D721Med (cell line): Measurements from ENCODE around the gene AGFG2.

ENCODE experiments used
- DNase-seq: peaks from one replicate; pipeline ENCODE4 v3.0.0; 2011; ENCODE audit warnings: low spot score; ENCODE audit not compliant: insufficient read length
- FAIRE-seq: peaks from 2 replicates; lab custom pipeline; 2011; peaks lifted over from hg19 to GRCh38; lab: Jason Lieb, UNC
- CTCF ChIP-seq: IDR thresholded peaks from 2 replicates; pipeline ENCODE4 v1.5.1; 2012; ENCODE audit warnings: mild to moderate bottlenecking, control low read depth; ENCODE audit not compliant: insufficient read depth; ENCODE audit errors: missing control alignments

The AGFG2 gene

GRCh38 chr7:100573691-100574361, 34.8 kb downstream of the AGFG2 start, which contains the start of gene SAP25:
Gene SAP25, minus strand, starts transcription at chr7:100573900. Its CDS starts 158 bp downstream, at chr7:100573742.
- FAIRE-seq (no peak), DNase-seq (no peak)
- no peak for TF ChIP-seq CTCF

- no peak for TF ChIP-seq CTCF
- DNase-seq, result no peak
- no peak for FAIRE-seq
These were observed 35.6 kb downstream of the AGFG2 start for GRCh38 chr7:100574362-100575205.

GRCh38 chr7:100575206-100575631, 36.2 kb downstream of the AGFG2 start:
- DNase-seq, result no peak
- no peak for FAIRE-seq
- no peak for TF ChIP-seq CTCF

GRCh38 chr7:100575746-100576383, 36.9 kb downstream of the AGFG2 start:
- no peak for DNase-seq
- no peak for TF ChIP-seq CTCF

GRCh38 chr7:100576384-100576993, 37.5 kb downstream of the AGFG2 start:
- DNase-seq (no peak), FAIRE-seq (no peak)
- no peak for TF ChIP-seq CTCF

More at GRCh38 chr7:100575746-100576383, 36.9 kb downstream of the AGFG2 start:
- FAIRE-seq, result no peak

GRCh38 chr7:100577103-100577502, 38.1 kb downstream of the AGFG2 start:
- no peak for TF ChIP-seq CTCF
- no peak for FAIRE-seq
- no peak for DNase-seq
